Measurements from ENCODE around the gene BBS7.

Gene BBS7

DNA sequence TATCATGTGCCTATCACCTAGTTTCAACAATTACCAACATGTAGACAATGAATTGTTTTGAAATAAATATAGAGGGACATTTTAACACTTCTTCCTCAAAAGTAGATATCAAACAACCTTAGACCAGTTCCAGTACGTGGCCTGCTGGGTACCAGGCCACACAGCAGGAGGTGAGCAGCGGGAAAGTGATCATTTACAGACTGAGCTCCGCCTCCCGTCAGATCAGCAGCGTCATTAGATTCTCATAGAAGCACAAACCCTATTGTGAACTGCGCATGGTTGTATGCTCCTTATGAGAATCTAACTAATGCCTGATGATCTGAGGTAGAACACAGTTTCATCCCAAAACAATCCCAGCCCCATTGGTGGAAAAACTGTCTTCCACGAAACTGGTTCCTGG lies 6.5 kb downstream of the BBS7 start:
- no peak for ATAC-seq (replicated peaks)
- H3K9me3 Mint-ChIP-seq, result peaks cover 0 to 1% of the 10 kb centered on the region in 2 donors
- H3K36me3 Mint-ChIP-seq, result peaks cover 14 to 26% of the 10 kb centered on the region in 2 donors
- DNase-seq, result no peak
- H3K27me3 Mint-ChIP-seq, result no peaks in the 10 kb centered on the region
- no peak overlapping the region for H3K27ac Mint-ChIP-seq
- H3K4me3 Mint-ChIP-seq, result no peak overlapping the region
- H3K4me1 Mint-ChIP-seq, result peaks cover 2% of the 10 kb centered on the region in 2 donors

DNA sequence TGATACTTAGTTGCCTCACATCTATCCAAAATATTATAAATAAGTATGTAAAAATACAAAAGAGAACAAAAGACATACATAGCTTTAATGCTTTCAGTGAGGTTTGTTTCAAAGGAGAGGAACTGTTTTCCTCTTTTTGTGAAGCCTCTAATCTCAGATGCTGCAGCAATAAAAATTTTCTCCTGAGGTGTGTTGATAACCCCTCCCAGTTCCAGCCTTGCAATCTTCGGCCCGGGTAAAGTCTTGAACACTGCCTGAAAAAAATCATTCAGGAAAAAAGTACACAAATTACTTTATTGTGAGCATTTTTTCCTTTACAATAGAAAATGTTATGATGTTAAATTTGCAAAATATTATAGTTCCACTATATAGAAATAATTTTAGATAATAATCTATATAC lies 8.8 kb downstream of the BBS7 start:
- no peaks in the 10 kb centered on the region for H3K4me1 Mint-ChIP-seq
- H3K27ac Mint-ChIP-seq, result no peak overlapping the region
- peaks cover 9 to 21% of the 10 kb centered on the region in 2 donors for H3K36me3 Mint-ChIP-seq
- DNase-seq (no peak), ATAC-seq (replicated peaks) (no peak)
- H3K4me3 Mint-ChIP-seq, result no peak overlapping the region
- peaks cover 0 to 1% of the 10 kb centered on the region in 2 donors for H3K9me3 Mint-ChIP-seq
- no peaks in the 10 kb centered on the region for H3K27me3 Mint-ChIP-seq

DNA sequence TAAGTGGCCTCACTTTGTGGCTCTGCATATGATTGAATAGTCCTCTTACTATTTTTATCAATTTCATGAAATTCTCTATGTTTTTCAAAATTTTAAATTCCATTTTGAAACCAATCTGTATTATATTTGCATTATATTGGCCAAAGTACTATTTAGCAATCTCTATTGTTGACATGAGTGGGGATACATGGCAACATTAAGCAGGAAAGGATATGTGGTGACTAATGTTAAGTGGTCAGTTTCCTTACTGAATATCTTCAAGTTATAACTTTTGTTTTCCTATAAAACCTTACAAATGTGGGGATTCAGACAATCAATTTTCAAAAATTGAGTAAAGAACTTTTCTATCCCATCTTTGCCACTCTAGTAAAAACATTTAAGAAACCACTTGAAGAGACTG lies 10.2 kb downstream of the BBS7 start:
- ATAC-seq (replicated peaks) (no peak), DNase-seq (no peak)
- Mint-ChIP-seq H3K27ac (no peak overlapping the region), H3K4me1 (no peaks in the 10 kb centered on the region), H3K9me3 (no peaks in the 10 kb centered on the region), H3K4me3 (no peak overlapping the region), H3K27me3 (no peaks in the 10 kb centered on the region), H3K36me3 (peaks cover 0 to 11% of the 10 kb centered on the region in 2 donors)

DNA sequence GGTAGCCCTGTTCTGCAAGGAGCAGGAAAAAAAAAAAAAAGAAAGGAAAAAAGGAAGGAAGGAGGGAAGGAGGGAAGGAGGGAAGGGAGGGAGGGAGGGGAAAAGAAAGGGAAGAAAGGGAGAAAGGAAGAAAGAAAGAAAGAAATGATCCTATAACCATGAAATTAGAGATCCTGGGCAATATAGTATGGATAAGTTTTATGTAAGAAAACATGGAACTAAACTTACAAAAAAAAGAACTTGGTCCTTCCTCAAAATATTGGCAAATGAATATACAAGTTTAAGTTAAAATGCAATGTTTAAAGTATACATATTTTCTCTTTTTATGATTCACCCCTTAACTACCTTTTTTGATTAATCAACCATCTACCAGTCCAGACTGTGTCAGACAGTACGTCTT lies 18.9 kb downstream of the BBS7 start:
- no peak overlapping the region for H3K27ac Mint-ChIP-seq
- H3K36me3 Mint-ChIP-seq, result peaks cover 11 to 32% of the 10 kb centered on the region in 2 donors
- no peaks in the 10 kb centered on the region for H3K9me3 Mint-ChIP-seq
- no peak overlapping the region for H3K4me3 Mint-ChIP-seq
- H3K27me3 Mint-ChIP-seq, result no peaks in the 10 kb centered on the region
- ATAC-seq (replicated peaks) (no peak), DNase-seq (no peak)
- no peaks in the 10 kb centered on the region for H3K4me1 Mint-ChIP-seq

DNA sequence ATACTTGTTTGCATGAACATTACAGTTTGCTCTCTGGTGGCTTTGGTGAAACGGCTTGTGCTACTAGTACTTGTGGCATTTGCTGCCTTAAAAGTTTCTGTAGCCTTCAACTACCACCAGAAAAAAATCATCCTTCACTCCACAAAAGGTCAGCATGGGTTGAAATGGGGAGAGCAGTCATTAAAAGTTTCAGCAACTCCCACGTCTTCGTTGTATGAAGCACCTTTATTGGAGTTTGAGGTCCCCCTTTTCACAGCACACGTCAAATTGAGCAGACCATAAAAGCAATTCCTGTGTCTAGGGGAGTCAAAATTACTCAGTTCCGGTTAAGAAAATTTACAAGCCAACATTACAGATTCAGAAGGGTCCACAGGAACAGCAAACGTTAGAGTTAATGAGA lies 23.6 kb downstream of the BBS7 start:
- Mint-ChIP-seq H3K36me3 (peaks cover 17 to 31% of the 10 kb centered on the region in 2 donors), H3K27ac (no peak overlapping the region), H3K9me3 (no peaks in the 10 kb centered on the region), H3K27me3 (no peaks in the 10 kb centered on the region), H3K4me3 (no peak overlapping the region), H3K4me1 (no peaks in the 10 kb centered on the region)
- ATAC-seq (replicated peaks), result no peak
- no peak for DNase-seq

DNA sequence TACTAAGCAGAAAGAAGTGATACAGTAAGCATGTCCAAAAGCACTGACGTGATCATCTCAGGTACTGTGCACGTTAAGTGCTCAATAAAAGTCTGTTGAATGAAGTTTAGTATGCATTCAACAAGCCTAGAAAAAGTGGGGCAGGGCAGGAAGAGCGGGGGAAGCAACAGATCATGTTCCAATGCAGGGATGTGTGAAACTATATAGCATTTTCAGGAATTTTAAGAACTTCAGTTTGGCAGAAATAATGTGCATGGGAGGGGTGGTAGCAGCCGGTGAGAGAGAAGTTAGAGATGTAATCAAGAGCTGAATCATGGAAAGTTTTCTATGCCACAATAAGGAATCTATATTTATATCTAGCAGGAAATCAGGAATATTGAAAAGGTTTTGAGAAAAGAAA lies 27.4 kb downstream of the BBS7 start:
- H3K27ac Mint-ChIP-seq, result no peak overlapping the region
- no peak overlapping the region for H3K4me3 Mint-ChIP-seq
- H3K36me3 Mint-ChIP-seq, result peaks cover 27 to 32% of the 10 kb centered on the region in 2 donors
- H3K9me3 Mint-ChIP-seq, result peaks cover 2 to 4% of the 10 kb centered on the region in 2 donors
- no peak for ATAC-seq (replicated peaks)
- no peaks in the 10 kb centered on the region for H3K4me1 Mint-ChIP-seq
- no peak for DNase-seq
- H3K27me3 Mint-ChIP-seq, result no peaks in the 10 kb centered on the region

DNA sequence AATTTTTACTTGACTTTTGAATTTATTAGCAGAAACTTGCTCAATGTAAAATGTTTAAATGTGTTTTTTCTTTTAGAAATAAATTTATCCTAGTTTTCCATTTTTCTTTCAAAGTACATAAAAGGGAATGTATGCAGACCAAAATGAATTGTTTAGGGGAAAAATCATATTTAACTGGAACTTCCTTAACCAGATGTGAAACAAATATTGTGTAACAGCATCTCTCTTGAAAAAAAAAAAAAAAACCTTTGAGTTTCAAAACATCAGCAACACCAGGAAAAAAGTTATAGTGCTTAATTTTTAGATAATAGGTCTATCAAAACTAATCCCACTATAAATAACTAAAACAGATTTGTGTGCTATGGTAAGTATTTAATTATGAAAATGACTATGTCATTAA lies 32.1 kb downstream of the BBS7 start:
- DNase-seq (no peak), ATAC-seq (replicated peaks) (no peak)
- H3K9me3 Mint-ChIP-seq, result peaks cover 2 to 4% of the 10 kb centered on the region in 2 donors
- H3K27me3 Mint-ChIP-seq, result no peaks in the 10 kb centered on the region
- H3K27ac Mint-ChIP-seq, result no peak overlapping the region
- H3K36me3 Mint-ChIP-seq, result peaks cover 26 to 29% of the 10 kb centered on the region in 2 donors
- no peaks in the 10 kb centered on the region for H3K4me1 Mint-ChIP-seq
- H3K4me3 Mint-ChIP-seq, result no peak overlapping the region

DNA sequence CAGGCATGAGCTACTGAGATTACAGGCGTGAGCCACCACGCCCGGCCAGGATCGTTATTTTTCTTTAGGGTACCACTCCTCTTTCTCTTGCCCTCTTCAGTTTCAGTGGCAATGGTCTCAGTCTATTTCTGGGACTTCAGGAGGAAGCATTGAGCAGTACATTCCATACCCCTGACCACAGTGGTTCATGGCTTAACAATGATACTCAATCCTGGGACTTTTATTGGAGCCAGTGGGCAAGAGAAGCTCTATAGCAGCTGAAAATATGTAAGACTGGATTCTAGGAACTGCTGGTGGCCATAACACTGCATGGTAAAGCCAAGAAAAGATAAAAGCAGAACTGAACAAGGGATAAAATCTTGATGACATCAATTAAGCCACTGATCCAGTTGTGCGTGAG lies 40.8 kb downstream of the BBS7 start:
- H3K9me3 Mint-ChIP-seq, result no peaks in the 10 kb centered on the region
- peaks cover 5 to 9% of the 10 kb centered on the region in 2 donors for H3K36me3 Mint-ChIP-seq
- ATAC-seq (replicated peaks) (no peak), DNase-seq (no peak)
- no peak overlapping the region for H3K27ac Mint-ChIP-seq
- H3K27me3 Mint-ChIP-seq, result no peaks in the 10 kb centered on the region
- no peak overlapping the region for H3K4me3 Mint-ChIP-seq
- H3K4me1 Mint-ChIP-seq, result peaks cover 0 to 2% of the 10 kb centered on the region in 2 donors

DNA sequence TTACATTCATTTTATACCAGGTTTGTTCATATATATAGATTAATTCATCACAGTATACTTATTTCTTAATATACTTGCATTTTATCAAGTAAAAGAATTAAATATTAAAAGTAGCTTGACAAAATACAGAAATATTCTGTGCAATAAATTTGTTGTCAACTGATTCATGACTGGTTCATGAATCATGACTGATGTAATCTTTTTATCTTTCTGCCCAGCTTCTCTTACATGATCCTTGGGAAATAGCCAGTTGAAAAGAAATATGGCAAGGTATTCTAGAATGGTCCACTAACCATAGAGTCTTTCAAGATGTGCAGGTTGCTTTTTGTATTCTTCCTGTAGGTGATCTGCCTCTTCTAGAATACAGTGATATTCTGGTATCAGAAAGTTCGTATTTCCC lies 42.4 kb downstream of the BBS7 start:
- peaks cover 5 to 7% of the 10 kb centered on the region in 2 donors for H3K4me1 Mint-ChIP-seq
- H3K36me3 Mint-ChIP-seq, result peaks cover 5 to 9% of the 10 kb centered on the region in 2 donors
- no peak overlapping the region for H3K4me3 Mint-ChIP-seq
- DNase-seq, result no peak
- H3K27me3 Mint-ChIP-seq, result no peaks in the 10 kb centered on the region
- no peak overlapping the region for H3K27ac Mint-ChIP-seq
- H3K9me3 Mint-ChIP-seq, result no peaks in the 10 kb centered on the region
- no peak for ATAC-seq (replicated peaks)

DNA sequence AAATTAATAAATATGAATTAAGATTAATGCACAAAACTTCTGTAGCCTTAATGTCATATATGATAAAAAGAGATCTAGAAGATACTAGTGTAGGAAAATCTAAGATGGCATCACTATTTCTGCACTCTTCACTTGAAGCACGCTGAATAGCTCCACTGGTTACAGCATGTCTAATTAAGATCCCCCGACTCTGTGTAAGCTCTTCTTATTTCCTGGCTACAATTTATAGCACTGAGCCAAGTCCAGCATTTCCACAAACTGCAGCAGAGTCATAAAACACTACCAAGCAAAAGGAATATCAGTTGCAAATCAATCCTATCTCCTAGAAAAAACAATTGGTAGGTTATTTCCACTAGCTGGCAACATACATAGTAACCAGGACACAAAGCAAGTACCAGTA lies 45.3 kb downstream of the BBS7 start:
- H3K27me3 Mint-ChIP-seq, result no peaks in the 10 kb centered on the region
- H3K36me3 Mint-ChIP-seq, result no peaks in the 10 kb centered on the region
- no peak for DNase-seq
- peaks cover 5 to 10% of the 10 kb centered on the region in 2 donors for H3K4me1 Mint-ChIP-seq
- H3K9me3 Mint-ChIP-seq, result no peaks in the 10 kb centered on the region
- no peak for ATAC-seq (replicated peaks)
- H3K4me3 Mint-ChIP-seq, result no peak overlapping the region
- no peak overlapping the region for H3K27ac Mint-ChIP-seq

DNA sequence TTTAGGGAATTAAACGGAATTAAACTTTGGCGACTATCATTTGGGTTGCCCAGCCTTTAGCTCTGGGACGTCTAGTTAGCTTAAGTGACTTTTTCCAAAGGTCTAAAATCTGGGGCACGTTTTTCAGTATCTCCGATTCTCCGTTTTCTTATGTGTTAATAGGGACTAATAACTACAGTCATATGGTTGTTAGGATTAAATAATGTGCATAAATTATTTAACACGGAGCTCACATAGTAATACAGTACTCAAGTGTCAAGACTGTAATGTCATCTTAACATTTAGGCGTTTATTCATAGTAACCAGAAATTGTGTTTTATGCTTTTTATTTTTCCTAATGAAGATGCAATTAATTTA lies 46.1 kb downstream of the BBS7 start:
- Mint-ChIP-seq H3K9me3 (no peaks in the 10 kb centered on the region), H3K4me1 (peaks cover 5 to 10% of the 10 kb centered on the region in 2 donors), H3K4me3 (peak overlapping the region; percentile 81 to 88), H3K27ac (peak overlapping the region; percentile 92), H3K27me3 (no peaks in the 10 kb centered on the region), H3K36me3 (peaks cover 0 to 1% of the 10 kb centered on the region in 2 donors)
- no peak for DNase-seq
- peak in 1 of 2 donors; percentile 4 for ATAC-seq (replicated peaks)

DNA sequence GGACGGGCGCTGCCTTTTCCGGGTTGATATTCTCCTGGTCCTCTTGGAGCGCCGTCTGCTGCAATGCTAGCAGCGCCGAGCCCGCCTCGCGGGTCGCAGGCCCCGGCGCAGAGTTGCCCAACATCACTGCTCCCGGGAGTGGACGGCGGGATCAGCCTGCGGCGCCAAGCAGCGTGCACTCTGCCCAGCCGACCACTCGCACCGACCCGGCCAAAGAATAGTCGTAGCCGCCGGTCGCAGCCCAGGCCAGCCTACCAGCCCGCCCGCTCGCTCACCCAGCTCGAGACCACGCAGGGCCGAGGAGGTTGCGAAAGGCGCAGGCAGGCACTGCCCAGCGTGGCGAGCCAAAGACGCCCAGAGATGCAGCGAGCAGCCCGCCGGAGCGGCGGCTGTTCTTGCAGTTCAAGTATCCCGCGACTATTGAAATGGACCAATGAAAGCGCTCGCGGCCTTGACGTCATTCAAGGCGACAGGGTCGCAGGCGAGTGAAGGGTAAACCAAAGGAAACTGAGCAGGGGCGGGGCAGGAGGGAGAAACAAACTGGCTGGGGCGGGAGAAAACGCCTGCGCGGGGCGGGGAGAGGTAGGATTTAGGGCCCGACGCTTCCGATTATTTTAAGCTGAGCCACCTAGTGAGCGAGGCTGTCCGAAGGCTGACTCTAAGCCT lies 46.6 kb downstream of the BBS7 start, which contains the start of gene CCNA2:
Gene CCNA2 (minus strand): TSS at position 379 of the 666 bp plus-strand sequence. CDS start 255 bp downstream, at position 124.
- no peaks in the 10 kb centered on the region for H3K9me3 Mint-ChIP-seq
- peak; percentile 97 to 99 for ATAC-seq (replicated peaks)
- H3K27me3 Mint-ChIP-seq, result no peaks in the 10 kb centered on the region
- H3K4me1 Mint-ChIP-seq, result peaks cover 5 to 10% of the 10 kb centered on the region in 2 donors
- H3K27ac Mint-ChIP-seq, result peak within 1 kb of the TSS; percentile 92
- DNase-seq, result peak; percentile 91
- peak within 1 kb of the TSS; percentile 81 to 88 for H3K4me3 Mint-ChIP-seq
- H3K36me3 Mint-ChIP-seq, result peaks cover 4 to 5% of the 10 kb centered on the region in 2 donors

DNA sequence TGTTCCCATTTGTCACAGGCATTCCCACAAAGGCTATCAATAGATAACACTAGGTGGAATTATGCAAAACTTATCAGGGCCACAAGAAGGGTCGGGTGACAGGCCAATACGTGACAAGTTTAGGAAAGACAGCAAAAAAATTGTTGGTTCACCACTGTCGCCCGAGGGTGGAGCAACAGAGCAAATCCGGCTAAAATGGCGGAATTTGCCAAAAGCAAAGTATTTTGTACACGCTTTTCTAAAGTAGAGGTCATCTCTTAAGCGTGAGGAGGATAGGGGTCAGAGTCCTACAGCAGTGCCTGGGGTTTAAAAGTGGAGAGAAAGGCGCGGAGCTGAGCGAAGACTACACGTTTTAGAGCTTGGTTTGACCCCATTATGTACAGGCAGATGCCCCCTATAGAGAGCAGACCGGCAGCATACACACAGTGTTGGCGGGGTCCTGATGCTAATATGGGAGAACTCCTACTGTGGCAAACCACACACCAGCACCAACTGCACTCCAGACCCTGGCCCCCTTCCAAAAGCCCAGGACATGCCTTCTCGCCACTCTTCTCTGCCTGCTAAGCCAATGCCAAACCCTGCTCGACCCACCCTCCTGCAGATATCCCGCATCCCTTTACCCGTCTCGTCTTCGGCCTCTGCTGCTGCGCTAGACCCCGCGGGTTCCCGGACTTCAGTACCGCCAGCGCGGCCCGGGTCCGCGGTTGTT lies 47.3 kb downstream of the BBS7 start:
- H3K9me3 Mint-ChIP-seq, result no peaks in the 10 kb centered on the region
- peak; percentile 7 to 19 for ATAC-seq (replicated peaks)
- DNase-seq, result no peak
- no peaks in the 10 kb centered on the region for H3K27me3 Mint-ChIP-seq
- H3K36me3 Mint-ChIP-seq, result peaks cover 7 to 9% of the 10 kb centered on the region in 2 donors
- peaks cover 5 to 10% of the 10 kb centered on the region in 2 donors for H3K4me1 Mint-ChIP-seq
- peak overlapping the region; percentile 81 to 88 for H3K4me3 Mint-ChIP-seq
- H3K27ac Mint-ChIP-seq, result peak overlapping the region; percentile 92

DNA sequence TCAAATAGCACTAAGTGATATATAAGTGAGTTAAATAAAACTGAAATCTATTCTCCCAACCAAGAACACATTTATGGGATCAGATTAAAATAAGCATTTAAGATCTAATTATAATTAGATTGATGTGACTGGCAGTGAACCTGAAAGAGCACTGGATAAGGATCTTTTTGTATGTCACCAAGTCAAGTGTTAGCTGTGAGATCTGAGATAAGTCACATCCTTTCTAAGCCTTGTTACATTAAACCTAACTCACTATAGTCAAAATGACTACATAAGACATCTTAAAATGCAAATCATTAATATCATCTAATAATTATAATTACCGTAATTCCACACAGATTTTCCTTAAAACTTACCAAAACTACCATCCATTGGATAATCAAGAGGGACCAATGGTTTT lies 48.2 kb downstream of the BBS7 start:
- Mint-ChIP-seq H3K36me3 (peaks cover 7 to 9% of the 10 kb centered on the region in 2 donors), H3K4me3 (no peak overlapping the region), H3K27ac (no peak overlapping the region), H3K4me1 (peaks cover 5 to 10% of the 10 kb centered on the region in 2 donors), H3K9me3 (no peaks in the 10 kb centered on the region), H3K27me3 (no peaks in the 10 kb centered on the region)
- DNase-seq (no peak), ATAC-seq (replicated peaks) (no peak)

All from stimulated activated naive B cell treated with anti-CD40 and anti-IgM and Interleukin-4, amounts not matched to agents 10 μg/mL and 1 μg/mL and 100 μg/mL, for 72 hours (primary cell).